Activated gamma-delta T cell treated with anti-CD3 and anti-CD28 coated beads, Interleukin-2, amount 50 U/mL, for 16 hours (primary cell): ENCODE results near the gene CD180.
"Not testable (repeated sequence)": the region's sequence is repeated elsewhere in the genome, so short reads cannot be mapped to it uniquely, and the experiment has no call there.

Experiments used
- DNase-seq: peaks from one replicate; pipeline ENCODE4 v3.0.0-alpha.2; 2020; ENCODE audit warnings: low read depth

Gene CD180

GRCh38 chr5:67188274-67189078 is 8.1 kb downstream of the CD180 start:
- DNase-seq, result no peak

DNA sequence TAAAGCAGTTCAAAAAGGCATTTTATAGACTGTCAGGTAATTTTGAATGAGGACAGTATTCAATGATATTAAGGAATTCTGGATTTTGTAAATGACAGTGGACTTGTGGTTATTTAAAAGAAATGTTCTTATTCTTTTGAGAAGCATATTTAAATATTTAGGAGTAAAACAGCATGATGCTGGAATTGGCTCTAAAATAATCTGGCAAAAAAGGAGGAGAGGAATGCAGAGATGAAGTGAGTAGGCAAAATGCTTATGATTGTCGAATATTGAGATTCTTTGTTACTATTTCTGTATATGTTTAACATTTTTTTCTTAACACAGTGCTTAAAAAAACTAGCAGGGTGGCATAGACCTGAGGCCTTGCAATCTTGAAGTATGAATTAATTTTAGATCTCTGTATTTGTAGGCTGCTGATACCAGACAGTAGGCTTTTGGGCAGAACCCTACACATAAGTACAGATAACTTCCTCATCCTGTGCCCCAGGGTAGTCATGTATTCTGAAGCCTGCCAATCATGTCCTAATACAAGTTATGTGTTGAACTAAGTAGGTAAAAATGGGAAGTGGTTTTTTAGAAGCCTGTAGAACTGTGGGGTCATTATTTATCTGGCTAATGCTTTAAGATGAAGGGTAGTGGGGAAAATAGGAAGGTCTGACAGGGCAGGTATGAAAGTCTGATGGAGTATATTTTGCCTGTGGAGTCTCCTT is 9.4 kb downstream of the CD180 start:
- DNase-seq, result no peak

- DNase-seq, result no peak
Observed at GRCh38 chr5:67183859-67184258, 12.7 kb downstream of the CD180 start.

GRCh38 chr5:67182301-67182790 is 14.3 kb downstream of the CD180 start:
- no peak for DNase-seq

- DNase-seq, result no peak
Observed at GRCh38 chr5:67181648-67182221, 14.9 kb downstream of the CD180 start.

DNA sequence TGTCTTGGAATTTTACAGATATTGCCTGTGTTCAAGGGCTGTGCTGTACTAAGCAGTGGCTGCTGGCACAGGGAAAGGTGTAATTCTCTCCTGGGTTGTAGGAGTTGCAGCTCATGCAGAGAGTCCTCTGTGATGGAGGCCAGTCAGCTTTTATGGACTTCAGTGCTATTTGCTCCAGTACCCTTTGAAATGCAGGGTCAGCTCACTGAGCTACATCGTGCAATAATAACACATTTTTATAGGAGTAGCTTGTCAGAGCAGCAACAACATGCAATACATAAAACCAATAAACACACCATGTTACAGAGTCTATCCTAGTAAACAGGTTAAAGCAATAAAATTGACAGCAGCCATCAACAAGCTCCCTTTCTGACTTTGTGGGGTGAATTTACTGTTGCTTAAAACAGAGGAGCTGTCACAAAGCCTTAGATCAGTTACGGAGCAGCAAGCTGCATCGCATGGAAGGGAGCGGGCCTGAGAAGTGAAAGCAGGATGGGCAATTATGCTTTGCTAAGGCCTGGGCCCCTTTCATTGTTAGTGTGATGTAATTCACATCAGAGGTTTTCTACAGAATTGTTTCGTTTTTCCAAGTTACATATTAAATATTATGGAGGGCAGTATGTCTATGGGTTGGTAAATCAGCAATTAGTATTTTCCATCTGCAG is 16.8 kb downstream of the CD180 start:
- no peak for DNase-seq

GRCh38 chr5:67178966-67179365 is 17.6 kb downstream of the CD180 start:
- DNase-seq, result no peak

DNA sequence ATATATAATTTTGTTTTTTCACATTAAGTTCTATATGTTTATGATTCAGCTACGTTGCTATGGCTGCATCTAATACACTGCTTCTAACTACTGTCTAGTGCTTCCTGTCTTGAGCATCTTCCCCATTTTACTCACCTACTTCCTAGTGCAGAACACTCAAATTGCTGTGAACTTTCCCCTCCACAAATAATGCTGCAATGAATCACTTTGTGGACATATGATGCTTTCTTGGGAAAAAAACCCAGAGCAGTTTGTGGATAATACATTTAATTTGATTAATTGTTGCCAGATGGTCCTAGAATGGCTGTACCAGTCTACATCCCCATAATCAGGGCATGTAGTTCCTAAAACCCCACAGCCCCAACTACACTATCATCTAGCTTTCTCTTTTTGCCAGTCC is 18.5 kb downstream of the CD180 start:
- DNase-seq, result no peak

- no peak for DNase-seq
Observed at GRCh38 chr5:67176936-67177335, 19.7 kb downstream of the CD180 start.

GRCh38 chr5:67173959-67174358 is 22.6 kb downstream of the CD180 start:
- no peak for DNase-seq

DNA sequence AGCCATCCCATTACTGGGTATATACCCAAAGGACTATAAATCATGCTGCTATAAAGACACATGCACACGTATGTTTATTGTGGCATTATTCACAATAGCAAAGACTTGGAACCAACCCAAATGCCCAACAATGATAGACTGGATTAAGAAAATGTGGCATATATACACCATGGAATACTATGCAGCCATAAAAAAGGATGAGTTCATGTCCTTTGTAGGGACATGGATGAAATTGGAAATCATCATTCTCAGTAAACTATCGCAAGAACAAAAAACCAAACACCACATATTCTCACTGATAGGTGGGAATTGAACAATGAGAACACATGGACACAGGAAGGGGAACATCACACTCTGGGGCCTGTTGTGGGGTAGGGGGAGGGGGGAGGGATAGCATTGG is 23.2 kb downstream of the CD180 start:
- DNase-seq, result not testable (repeated sequence)

DNA sequence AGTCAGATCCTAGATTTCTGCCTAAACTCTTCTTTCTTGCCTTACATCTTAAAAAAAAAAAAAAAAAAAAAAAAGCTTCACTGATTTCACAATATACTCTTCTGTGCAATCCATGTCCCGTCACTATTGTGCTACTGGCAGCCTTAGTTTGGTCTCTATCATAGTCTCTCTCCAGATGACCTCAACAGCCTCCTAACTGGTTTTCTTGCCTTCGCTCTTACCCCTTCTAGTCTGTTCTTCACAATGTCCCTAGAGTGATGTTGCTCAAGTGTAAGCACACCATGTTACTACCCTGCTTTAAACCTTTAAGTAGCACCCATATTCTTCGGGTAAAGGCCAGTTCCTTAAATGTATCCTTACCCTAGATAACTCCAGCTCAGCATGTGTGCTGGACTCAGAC is 25.8 kb downstream of the CD180 start:
- DNase-seq, result no peak

GRCh38 chr5:67168069-67168468 is 28.5 kb downstream of the CD180 start:
- DNase-seq, result no peak

GRCh38 chr5:67166460-67167285 is 29.9 kb downstream of the CD180 start:
- DNase-seq, result peak; percentile 47

DNA sequence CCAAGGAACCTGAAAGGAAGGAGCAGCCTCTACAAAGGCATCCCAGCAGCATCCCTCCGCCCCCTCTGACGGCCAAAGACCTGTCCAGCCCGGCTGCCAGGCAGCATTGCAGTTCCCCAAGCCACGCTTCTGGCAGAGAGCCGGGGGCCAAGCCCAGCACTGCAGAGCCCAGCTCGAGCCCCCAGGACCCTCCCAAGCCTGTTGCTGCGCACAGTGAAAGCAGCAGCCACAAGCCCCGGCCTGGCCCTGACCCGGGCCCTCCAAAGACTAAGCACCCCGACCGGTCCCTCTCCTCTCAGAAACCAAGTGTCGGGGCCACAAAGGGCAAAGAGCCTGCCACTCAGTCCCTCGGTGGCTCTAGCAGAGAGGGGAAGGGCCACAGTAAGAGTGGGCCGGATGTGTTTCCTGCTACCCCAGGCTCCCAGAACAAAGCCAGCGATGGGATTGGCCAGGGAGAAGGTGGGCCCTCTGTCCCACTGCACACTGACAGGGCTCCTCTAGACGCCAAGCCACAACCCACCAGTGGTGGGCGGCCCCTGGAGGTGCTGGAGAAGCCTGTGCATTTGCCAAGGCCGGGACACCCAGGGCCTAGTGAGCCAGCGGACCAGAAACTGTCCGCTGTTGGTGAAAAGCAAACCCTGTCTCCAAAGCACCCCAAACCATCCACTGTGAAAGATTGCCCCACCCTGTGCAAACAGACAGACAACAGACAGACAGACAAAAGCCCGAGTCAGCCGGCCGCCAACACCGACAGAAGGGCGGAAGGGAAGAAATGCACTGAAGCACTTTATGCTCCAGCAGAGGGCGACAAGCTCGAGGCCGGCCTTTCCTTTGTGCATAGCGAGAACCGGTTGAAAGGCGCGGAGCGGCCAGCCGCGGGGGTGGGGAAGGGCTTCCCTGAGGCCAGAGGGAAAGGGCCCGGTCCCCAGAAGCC is 30.8 kb downstream of the CD180 start:
- DNase-seq, result peak; percentile 67

GRCh38 chr5:67164856-67165525 is 31.6 kb downstream of the CD180 start:
- DNase-seq, result no peak

GRCh38 chr5:67163863-67164595 is 32.6 kb downstream of the CD180 start:
- DNase-seq, result no peak

DNA sequence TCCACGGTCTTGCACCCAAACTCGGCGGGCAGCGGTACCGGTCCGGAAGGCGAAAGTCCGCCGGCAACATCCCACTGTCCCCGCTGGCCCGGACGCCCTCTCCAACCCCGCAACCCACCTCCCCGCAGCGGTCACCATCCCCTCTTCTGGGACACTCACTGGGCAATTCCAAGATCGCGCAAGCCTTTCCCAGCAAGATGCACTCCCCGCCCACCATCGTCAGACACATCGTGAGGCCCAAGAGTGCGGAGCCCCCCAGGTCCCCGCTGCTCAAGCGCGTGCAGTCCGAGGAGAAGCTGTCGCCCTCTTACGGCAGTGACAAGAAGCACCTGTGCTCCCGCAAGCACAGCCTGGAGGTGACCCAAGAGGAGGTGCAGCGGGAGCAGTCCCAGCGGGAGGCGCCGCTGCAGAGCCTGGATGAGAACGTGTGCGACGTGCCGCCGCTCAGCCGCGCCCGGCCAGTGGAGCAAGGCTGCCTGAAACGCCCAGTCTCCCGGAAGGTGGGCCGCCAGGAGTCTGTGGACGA is 33.3 kb downstream of the CD180 start:
- DNase-seq, result no peak

DNA sequence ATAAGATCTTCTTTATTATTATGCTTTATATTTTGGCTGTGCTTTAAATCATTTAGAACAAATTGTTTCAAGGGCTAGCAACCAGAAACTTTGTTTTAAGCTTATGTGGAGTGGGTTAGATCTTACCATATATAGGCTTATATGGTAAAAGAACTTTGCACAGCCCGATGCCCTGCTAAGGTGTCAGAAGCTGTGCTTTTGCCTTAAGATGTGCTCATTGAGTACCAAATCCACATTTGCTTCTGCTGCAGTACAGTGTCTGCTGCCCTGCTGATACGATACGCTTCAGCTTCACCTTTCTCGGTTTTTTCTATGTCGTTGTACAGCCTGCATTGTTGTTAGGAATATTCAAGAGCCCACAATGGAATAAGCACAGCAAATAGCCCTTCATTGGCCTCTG is 34.8 kb downstream of the CD180 start:
- DNase-seq, result no peak
